Sigmoid colon (tissue), 7 donors: ENCODE results near the gene GK. TPM values are rescaled to one million over a fixed set of nuclear protein-coding genes. Genes with fewer than 3 reads are reported as not detected.

Experiments used
- DNase-seq: peaks from one replicate; pipeline ENCODE4 v3.0.0-alpha.2; 2019
- H3K27ac ChIP-seq, 4 donors: fragments of 200-600 bp; sonication (generic); one replicate each; pipeline ENCODE4 v1.5.1; 2016 to 2019; ENCODE audit warnings: mild to moderate bottlenecking in 1 of 4
- H3K27me3 ChIP-seq, 3 donors: fragments of 200-600 bp; sonication (generic); one replicate each; pipeline ENCODE4 v1.5.1; 2019; ENCODE audit warnings: mild to moderate bottlenecking in 1 of 3
- H3K36me3 ChIP-seq, 4 donors: fragments of 200-600 bp; sonication (generic); one replicate each; pipeline ENCODE4 v1.5.1; 2016 to 2019
- H3K4me1 ChIP-seq, 4 donors: fragments of 200-600 bp; sonication (generic); one replicate each; pipeline ENCODE4 v1.5.1; 2017 to 2019
- H3K4me3 ChIP-seq, 4 donors: fragments of 200-600 bp; sonication (generic); one replicate each; pipeline ENCODE4 v1.5.1; 2017 to 2019; ENCODE audit warnings: mild to moderate bottlenecking in 2 of 4, moderate library complexity in 1 of 4
- H3K9me3 ChIP-seq, 4 donors: fragments of 200-600 bp in 3 of 4; sonication (generic) in 3 of 4; one replicate each; pipeline versions ENCODE4 v1.5.1 to v1.6.1; 2013 to 2019
- CTCF ChIP-seq, 4 experiments: fragments of 450-650 bp in 3 of 4; fragments of 200-600 bp in 1 of 4; IDR thresholded peaks; one replicate each; pipeline ENCODE4 v1.5.1; 2016 to 2019; ENCODE audit warnings: antibody characterized with exemption in 4 of 4, mild to moderate bottlenecking in 3 of 4, moderate library complexity in 2 of 4
- EP300 ChIP-seq, 4 donors: sonication (generic); formaldehyde crosslinking; IDR thresholded peaks; one replicate each; pipeline ENCODE4 v1.6.1; 2017; ENCODE audit warnings: antibody characterized with exemption in 4 of 4
- POLR2A ChIP-seq, 2 donors: fragments of 450-650 bp; IDR thresholded peaks; one replicate each; pipeline ENCODE4 v1.6.1; 2016; ENCODE audit warnings: antibody characterized with exemption in 2 of 2, mild to moderate bottlenecking in 2 of 2, moderate library complexity in 2 of 2
- POLR2AphosphoS5 ChIP-seq, 4 donors: sonication (generic); formaldehyde crosslinking; IDR thresholded peaks; one replicate each; pipeline ENCODE4 v1.6.1; 2017; ENCODE audit warnings: antibody characterized with exemption in 4 of 4
- WGBS, 2 donors: extraction: QIAGEN DNeasy Blood & Tissue Kit; methylation state at CpG; one replicate each; pipeline ENCODE4 v1.1.7; 2013; 5-methylcytosine and 5-hydroxymethylcytosine counted together
- intact Hi-C: fragments of 100-400 bp; cut with DNase I; formaldehyde crosslinking; loops from one replicate; pipeline ENCODE4 v1.15.1; 2023
- polyA plus RNA-seq, 3 donors: library from polyadenylated mRNA; stranded (reverse); fragments of 200-250 nt; gene quantifications; one replicate each; pipeline ENCODE4 v1.2.3, GENCODE V29; 2013
- total RNA-seq, 4 donors: library from RNA; depleted of rRNA; stranded (reverse); fragments of >200 nt; gene quantifications; one replicate each; pipeline ENCODE4 v1.1.0, GENCODE V29; 2016
- donor health status: healthy with polysubstance abuse.
- donor health status: Bipolar disorder and iron deficiency.
- donor health status: healthy.

GK gene
- total and polyA plus RNA-seq, 7 donors, result 2.5 to 47.6 (median 8.0) TPM

GRCh38 chrX:30657196-30658161 lies 4.3 kb downstream of the GK start:
- 45 to 61% methylated on average over 5 of the region's 5 CpGs for WGBS, 2 donors
- no peak for TF ChIP-seq CTCF (IDR thresholded peaks at IDR 0.05)
- no peak for TF ChIP-seq EP300 (IDR thresholded peaks at IDR 0.05)
- no peak for TF ChIP-seq POLR2AphosphoS5 (IDR thresholded peaks at IDR 0.05)
- no peak for TF ChIP-seq POLR2A (IDR thresholded peaks at IDR 0.05)
- DNase-seq, result no peak

GRCh38 chrX:30659421-30659820 lies 6.2 kb downstream of the GK start:
- H3K27ac ChIP-seq, result no peak overlapping the region
- H3K9me3 ChIP-seq, result no peaks in the 10 kb centered on the region
- intact Hi-C loops, result no loop called here
- 35 to 74% methylated on average over 2 of the region's 2 CpGs for WGBS, 2 donors
- H3K4me3 ChIP-seq, result no peak overlapping the region
- H3K36me3 ChIP-seq, result no peaks in the 10 kb centered on the region
- H3K27me3 ChIP-seq, result no peaks in the 10 kb centered on the region
- peak in 1 of 4 donors; percentile 29 for TF ChIP-seq POLR2AphosphoS5 (IDR thresholded peaks at IDR 0.05)
- no peak for TF ChIP-seq POLR2A (IDR thresholded peaks at IDR 0.05)
- no peak for TF ChIP-seq EP300 (IDR thresholded peaks at IDR 0.05)
- DNase-seq, result no peak
- H3K4me1 ChIP-seq, result peaks cover 0 to 6% (median 0%) of the 10 kb centered on the region in 4 donors

More at GRCh38 chrX:30657196-30658161, 4.3 kb downstream of the GK start:
- Histone ChIP-seq H3K9me3 (no peaks in the 10 kb centered on the region), H3K27ac (no peak overlapping the region), H3K4me1 (peaks cover 0 to 13% (median 0%) of the 10 kb centered on the region in 4 donors), H3K36me3 (no peaks in the 10 kb centered on the region), H3K4me3 (no peak overlapping the region), H3K27me3 (no peaks in the 10 kb centered on the region)
- intact Hi-C loops, result no loop called here

- WGBS, 2 donors, result 96 to 98% methylated on average over 6 of the region's 6 CpGs
- DNase-seq, result no peak
- H3K36me3 ChIP-seq, result no peaks in the 10 kb centered on the region
- H3K4me1 ChIP-seq, result no peaks in the 10 kb centered on the region
- H3K27me3 ChIP-seq, result no peaks in the 10 kb centered on the region
- TF ChIP-seq CTCF (IDR thresholded peaks at IDR 0.05) (no peak), EP300 (IDR thresholded peaks at IDR 0.05) (no peak), POLR2AphosphoS5 (IDR thresholded peaks at IDR 0.05) (no peak), POLR2A (IDR thresholded peaks at IDR 0.05) (no peak)
- H3K27ac ChIP-seq, result no peak overlapping the region
- intact Hi-C loops, result no loop called here
- no peaks in the 10 kb centered on the region for H3K9me3 ChIP-seq
- H3K4me3 ChIP-seq, result no peak overlapping the region
Observed at GRCh38 chrX:30661228-30661627, 8.0 kb downstream of the GK start.

- Histone ChIP-seq H3K4me3 (no peak overlapping the region), H3K27ac (no peak overlapping the region), H3K27me3 (no peaks in the 10 kb centered on the region), H3K9me3 (no peaks in the 10 kb centered on the region), H3K36me3 (no peaks in the 10 kb centered on the region), H3K4me1 (no peaks in the 10 kb centered on the region)
- intact Hi-C loops, result no loop called here
- no peak for DNase-seq
- TF ChIP-seq CTCF (IDR thresholded peaks at IDR 0.05) (no peak), EP300 (IDR thresholded peaks at IDR 0.05) (no peak), POLR2A (IDR thresholded peaks at IDR 0.05) (no peak), POLR2AphosphoS5 (IDR thresholded peaks at IDR 0.05) (no peak)
- 64 to 78% methylated on average over 2 of the region's 2 CpGs for WGBS, 2 donors
Observed at GRCh38 chrX:30663322-30663721, 10.1 kb downstream of the GK start.

GRCh38 chrX:30665471-30665870 lies 12.2 kb downstream of the GK start:
- no peaks in the 10 kb centered on the region for H3K27me3 ChIP-seq
- no peak overlapping the region for H3K27ac ChIP-seq
- no peak for TF ChIP-seq CTCF (IDR thresholded peaks at IDR 0.05)
- intact Hi-C loops, result no loop called here
- H3K36me3 ChIP-seq, result no peaks in the 10 kb centered on the region
- no peaks in the 10 kb centered on the region for H3K4me1 ChIP-seq
- H3K4me3 ChIP-seq, result no peak overlapping the region
- no peak for DNase-seq
- no peaks in the 10 kb centered on the region for H3K9me3 ChIP-seq
